Spinal cord (tissue), 10 donors: ENCODE data around the gene CBX8. TPM values are rescaled to one million over a fixed set of nuclear protein-coding genes. Genes with fewer than 3 reads are reported as not detected.
A peak's percentile ranks its signal among the peaks of the same experiment; 100 is the strongest.

Source experiments
- DNase-seq, 6 donors: peaks; one replicate each; pipeline versions ENCODE4 v3.0.0 to v3.0.0-alpha.2; 2013 to 2015; ENCODE audit warnings: low spot score in 6 of 6, low read depth in 4 of 6
- H3K27ac ChIP-seq: one replicate; pipeline ENCODE4 v1.5.1; 2013; ENCODE audit warnings: low read depth, low read length, control low read depth
- H3K27me3 ChIP-seq: one replicate; pipeline ENCODE4 v1.6.1; 2013; ENCODE audit warnings: low read length; ENCODE audit not compliant: control insufficient read depth, insufficient read depth
- H3K36me3 ChIP-seq: one replicate; pipeline ENCODE4 v1.6.1; 2013; ENCODE audit warnings: low read length; ENCODE audit not compliant: control insufficient read depth, insufficient read depth
- H3K4me1 ChIP-seq: one replicate; pipeline ENCODE4 v1.6.1; 2013; ENCODE audit warnings: low read length; ENCODE audit not compliant: control insufficient read depth, insufficient read depth
- H3K4me3 ChIP-seq: one replicate; pipeline ENCODE4 v1.5.1; 2013; ENCODE audit warnings: low read depth, low read length, control low read depth
- H3K9me3 ChIP-seq: one replicate; pipeline ENCODE4 v1.6.1; 2013; ENCODE audit warnings: low read length; ENCODE audit not compliant: control insufficient read depth, insufficient read depth
- WGBS: methylation state at CpG from one replicate; pipeline ENCODE4 v1.1.5; 2013; ENCODE audit warnings: missing lambda C conversion rate; ENCODE audit not compliant: insufficient coverage; 5-methylcytosine and 5-hydroxymethylcytosine counted together
- polyA plus RNA-seq, 2 donors: library from polyadenylated mRNA; unstranded; fragments of 120-200 nt; gene quantifications; one replicate each; pipeline ENCODE4 v1.2.1, GENCODE V29; 2013; ENCODE audit not compliant: insufficient read length in 2 of 2
- total RNA-seq, 2 donors: library from RNA; depleted of rRNA in 1 of 2; stranded (reverse); fragments of 120-200 nt in 1 of 2; fragments of >200 nt in 1 of 2; gene quantifications; one replicate each; pipeline versions ENCODE4 v1.2.3 to v1.2.4, GENCODE V29; 2013 to 2014
- donor health status: healthy.

CBX8 gene
- total and polyA plus RNA-seq, 4 donors = 3.6 to 14.4 (median 11.5) TPM

GRCh38 chr17:79752175-79752574 is 44.7 kb downstream of the CBX8 start:
- no peak overlapping the region for H3K27ac ChIP-seq
- no peaks in the 10 kb centered on the region for H3K36me3 ChIP-seq
- 88% methylated on average over 10 of the region's 13 CpGs for WGBS
- H3K4me3 ChIP-seq = no peak overlapping the region
- H3K27me3 ChIP-seq = peaks cover 29% of the 10 kb centered on the region
- H3K4me1 ChIP-seq = peaks cover 11% of the 10 kb centered on the region
- no peak for DNase-seq
- no peaks in the 10 kb centered on the region for H3K9me3 ChIP-seq

GRCh38 chr17:79750650-79751545 is 46.0 kb downstream of the CBX8 start:
- Histone ChIP-seq H3K4me1 (peaks cover 22% of the 10 kb centered on the region), H3K27ac (no peak overlapping the region), H3K27me3 (peaks cover 39% of the 10 kb centered on the region), H3K4me3 (no peak overlapping the region), H3K36me3 (no peaks in the 10 kb centered on the region), H3K9me3 (no peaks in the 10 kb centered on the region)
- WGBS = 83% methylated on average over 2 of the region's 13 CpGs
- no peak for DNase-seq

GRCh38 chr17:79749958-79750357 is 46.9 kb downstream of the CBX8 start:
- Histone ChIP-seq H3K4me3 (no peak overlapping the region), H3K27me3 (peaks cover 39% of the 10 kb centered on the region), H3K4me1 (peaks cover 22% of the 10 kb centered on the region), H3K27ac (no peak overlapping the region), H3K36me3 (no peaks in the 10 kb centered on the region), H3K9me3 (no peaks in the 10 kb centered on the region)
- DNase-seq = no peak
- no CpG with 5 or more reads among the region's 3 CpGs for WGBS

GRCh38 chr17:79749156-79749815 is 47.6 kb downstream of the CBX8 start:
- H3K4me1 ChIP-seq = peaks cover 22% of the 10 kb centered on the region
- no peaks in the 10 kb centered on the region for H3K9me3 ChIP-seq
- 48% methylated on average over 3 of the region's 3 CpGs for WGBS
- H3K36me3 ChIP-seq = no peaks in the 10 kb centered on the region
- H3K27me3 ChIP-seq = peaks cover 39% of the 10 kb centered on the region
- H3K27ac ChIP-seq = no peak overlapping the region
- H3K4me3 ChIP-seq = no peak overlapping the region
- peak in 1 of 6 donors; percentile 35 for DNase-seq

- no peaks in the 10 kb centered on the region for H3K9me3 ChIP-seq
- H3K27ac ChIP-seq = no peak overlapping the region
- H3K4me3 ChIP-seq = no peak overlapping the region
- H3K36me3 ChIP-seq = no peaks in the 10 kb centered on the region
- peak in 2 of 6 donors; percentile 27 to 32 for DNase-seq
- under 1% methylated on average over 51 of the region's 55 CpGs for WGBS
- peaks cover 39% of the 10 kb centered on the region for H3K27me3 ChIP-seq
- H3K4me1 ChIP-seq = peaks cover 22% of the 10 kb centered on the region
These were observed 48.4 kb downstream of the CBX8 start for GRCh38 chr17:79748295-79749099.

- under 1% methylated on average over 74 of the region's 74 CpGs for WGBS
- H3K27me3 ChIP-seq = peaks cover 39% of the 10 kb centered on the region
- peak in 4 of 6 donors; percentile 47 to 95 (median 74) for DNase-seq
These were observed 49.2 kb downstream of the CBX8 start for GRCh38 chr17:79747508-79748294.

GRCh38 chr17:79746889-79747507 is 49.9 kb downstream of the CBX8 start:
- Histone ChIP-seq H3K27ac (no peak overlapping the region), H3K4me1 (peaks cover 31% of the 10 kb centered on the region), H3K4me3 (no peak overlapping the region), H3K27me3 (peaks cover 37% of the 10 kb centered on the region), H3K9me3 (no peaks in the 10 kb centered on the region), H3K36me3 (no peaks in the 10 kb centered on the region)
- DNase-seq = peak in 2 of 6 donors; percentile 38 to 58
- 13% methylated on average over 22 of the region's 22 CpGs for WGBS

More at GRCh38 chr17:79747508-79748294, 49.2 kb downstream of the CBX8 start:
- Histone ChIP-seq H3K4me1 (peaks cover 24% of the 10 kb centered on the region), H3K27ac (no peak overlapping the region), H3K36me3 (no peaks in the 10 kb centered on the region), H3K9me3 (no peaks in the 10 kb centered on the region), H3K4me3 (peak overlapping the region; percentile 11)

- Histone ChIP-seq H3K4me3 (no peak overlapping the region), H3K27me3 (peaks cover 40% of the 10 kb centered on the region), H3K9me3 (no peaks in the 10 kb centered on the region), H3K36me3 (no peaks in the 10 kb centered on the region), H3K4me1 (peaks cover 41% of the 10 kb centered on the region), H3K27ac (no peak overlapping the region)
- no peak for DNase-seq
- 82% methylated on average over 3 of the region's 6 CpGs for WGBS
These were observed 51.2 kb downstream of the CBX8 start for GRCh38 chr17:79745641-79746105.
